ENCODE measurements around the gene FBXO40.

The FBXO40 gene

GRCh38 chr3:121624147-121624899, 31.1 kb downstream of the FBXO40 start:
- DNase-seq, result no peak

- DNase-seq, result no peak
These were observed 33.3 kb downstream of the FBXO40 start for GRCh38 chr3:121626495-121626894.

GRCh38 chr3:121627211-121627610, 34.0 kb downstream of the FBXO40 start:
- no peak for DNase-seq

- no peak for DNase-seq
These were observed 34.4 kb downstream of the FBXO40 start for GRCh38 chr3:121627622-121628021.

DNA sequence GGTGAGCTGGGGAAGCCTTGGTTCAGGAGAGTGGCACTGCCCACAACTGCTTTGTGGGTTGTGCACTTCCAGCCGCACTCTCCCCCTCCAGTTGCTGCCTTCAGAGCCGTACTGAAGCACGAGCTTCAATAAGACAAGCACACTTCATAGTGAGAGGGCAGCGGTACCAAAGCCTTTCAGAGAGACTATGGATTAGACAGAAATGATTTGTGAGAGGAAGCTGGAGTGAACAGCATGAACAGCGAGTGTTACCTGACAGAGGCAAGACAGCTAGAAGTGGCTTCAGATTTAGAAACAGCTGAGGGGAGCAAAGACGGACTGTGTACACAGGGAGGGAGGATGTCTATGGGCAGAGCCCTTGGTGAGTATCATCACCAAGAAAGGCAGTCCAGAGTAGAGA, 36.4 kb downstream of the FBXO40 start:
- no peak for DNase-seq

DNA sequence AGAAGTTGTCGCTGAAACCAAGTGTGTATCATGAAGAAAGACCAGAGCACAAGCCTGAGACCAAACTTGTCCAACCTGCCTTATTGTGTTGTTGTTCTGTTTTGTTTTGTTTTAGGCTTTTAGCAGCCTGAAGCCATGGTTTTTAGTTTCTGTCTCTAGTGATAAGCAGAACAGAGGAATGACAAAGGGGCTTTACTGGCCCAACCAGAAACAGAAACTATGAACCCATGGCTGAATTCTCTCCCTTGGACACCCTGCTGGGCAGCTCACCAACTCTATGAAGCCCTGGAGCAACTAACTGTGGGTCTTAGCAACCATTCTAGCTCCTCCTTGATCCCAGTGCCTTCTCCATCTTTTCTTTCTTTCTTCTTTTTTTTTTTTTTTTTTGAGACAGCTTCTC, 37.2 kb downstream of the FBXO40 start:
- DNase-seq, result no peak

DNA sequence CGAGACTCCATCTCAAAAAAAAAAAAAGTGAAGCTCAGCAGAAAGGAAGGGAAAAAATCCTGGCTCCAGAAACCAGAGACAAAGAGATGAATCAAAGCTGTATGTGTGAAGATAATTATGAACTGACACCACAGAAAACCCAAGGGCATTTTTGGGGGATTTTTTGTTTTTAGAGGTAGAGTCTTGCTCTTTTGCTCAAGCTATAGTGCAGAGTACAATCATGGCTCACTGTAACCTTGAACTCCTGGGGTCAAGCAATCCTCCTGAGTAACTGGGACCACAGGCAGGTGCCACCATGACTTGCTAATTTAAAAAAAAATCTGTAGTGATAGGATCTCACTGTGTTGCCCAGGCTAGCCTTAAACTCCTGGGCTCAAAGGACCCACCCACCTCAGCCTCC, 44.7 kb downstream of the FBXO40 start:
- no peak for DNase-seq

DNA sequence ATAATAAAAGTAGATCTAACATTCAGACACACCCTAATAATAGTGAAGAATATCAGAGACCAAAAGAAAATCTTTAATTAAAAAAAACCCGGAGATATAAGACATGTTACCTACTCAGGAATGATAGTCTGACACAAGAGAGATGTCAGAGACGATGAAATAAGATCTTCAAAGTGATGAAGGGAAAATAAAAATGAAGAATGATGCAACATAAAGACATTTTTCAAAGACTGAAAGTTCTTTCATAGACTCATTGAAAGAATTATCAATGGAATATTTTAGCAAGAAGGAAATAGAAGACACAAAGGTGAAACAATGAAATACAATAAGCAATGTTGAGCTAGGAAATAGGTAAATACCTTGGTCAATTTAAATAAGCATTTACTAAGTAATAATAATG, 47.9 kb downstream of the FBXO40 start:
- DNase-seq, result no peak

DNA sequence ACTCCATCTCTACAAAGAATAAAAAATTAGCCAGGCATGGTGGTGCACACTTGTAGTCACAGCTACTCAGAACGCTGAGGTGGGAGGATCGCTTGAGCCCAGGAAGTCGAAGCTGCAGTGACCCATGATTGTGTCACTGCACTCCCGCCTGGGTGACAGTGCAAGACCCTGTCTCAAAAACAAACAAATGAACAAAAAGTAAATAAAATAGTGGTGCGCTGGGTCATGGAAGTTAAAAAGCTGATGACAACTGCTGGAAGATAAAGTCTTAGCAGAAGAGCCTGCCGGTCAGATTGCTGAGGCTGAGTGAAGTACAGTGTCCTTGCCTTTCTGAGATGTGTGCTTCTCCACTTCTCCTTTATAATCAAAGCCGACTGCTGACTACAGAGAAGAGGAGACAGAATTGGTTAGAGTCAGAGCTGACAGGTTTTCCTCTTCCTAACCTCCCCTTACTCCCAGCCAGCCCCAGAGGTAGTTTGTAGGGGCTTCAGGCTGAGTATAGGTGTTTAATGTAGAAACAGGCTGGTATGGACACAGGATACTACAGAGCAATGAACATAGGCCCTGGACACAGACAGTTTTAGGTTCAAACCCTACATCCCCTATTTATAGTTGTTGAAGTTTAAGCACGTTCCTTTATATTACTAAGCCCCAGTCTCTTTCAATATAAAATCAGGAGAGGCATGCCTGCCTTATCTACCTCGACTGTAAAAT, 49.6 kb downstream of the FBXO40 start:
- no peak for DNase-seq

DNA sequence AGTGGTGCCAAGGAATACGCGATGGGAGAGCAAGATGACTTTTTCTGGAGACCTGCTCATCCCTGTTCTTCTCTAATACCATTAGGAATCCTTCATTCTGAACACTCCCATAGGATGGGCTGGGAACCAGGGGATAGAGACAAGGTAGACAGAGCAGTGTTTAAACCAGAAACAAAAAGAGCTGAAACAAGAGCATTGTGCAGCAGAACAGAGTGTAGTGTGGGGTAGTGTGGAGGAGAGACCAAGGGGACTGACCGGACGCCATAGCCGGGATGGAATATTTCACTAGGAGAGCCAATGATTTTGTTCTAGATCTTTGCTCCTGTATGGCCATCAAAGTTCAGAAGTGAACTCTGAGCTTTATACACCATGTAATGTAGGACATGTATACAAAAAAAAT, 51.9 kb downstream of the FBXO40 start:
- no peak for DNase-seq

DNA sequence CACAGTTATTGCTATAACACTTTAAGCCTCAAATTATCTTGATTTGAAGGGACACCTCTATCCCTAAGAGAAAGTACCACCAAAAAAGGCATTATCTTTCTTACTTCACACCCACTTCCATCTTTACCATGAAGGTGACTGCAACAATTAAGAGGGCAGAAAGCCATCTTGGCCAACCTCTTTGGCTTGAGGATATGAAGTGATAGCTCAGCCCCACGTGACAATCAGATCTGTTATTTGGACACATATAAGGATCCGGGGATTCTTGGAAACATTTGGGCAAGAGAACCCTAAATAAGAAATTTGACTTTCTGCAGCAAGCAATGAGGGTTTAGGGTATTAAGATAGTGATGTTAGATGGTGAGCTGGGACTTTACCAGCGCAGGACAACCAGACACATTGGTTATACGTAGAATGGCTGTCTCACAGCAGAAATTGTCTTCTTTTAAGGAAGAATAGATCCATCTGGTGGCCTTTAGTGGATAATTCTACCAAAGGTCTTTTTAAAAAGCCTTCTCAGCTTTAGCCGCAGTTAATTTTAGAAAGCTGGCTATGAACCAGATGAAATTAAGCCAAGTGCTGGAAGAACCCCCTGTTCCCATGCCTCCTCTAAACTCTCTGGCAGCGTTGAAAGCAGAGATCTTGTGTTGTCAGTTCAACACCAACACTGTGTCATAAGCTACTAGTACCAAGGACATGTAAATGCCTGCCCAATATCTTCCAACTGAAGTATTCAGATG, 55.2 kb downstream of the FBXO40 start:
- DNase-seq, result no peak

GRCh38 chr3:121649645-121650044, 56.5 kb downstream of the FBXO40 start:
- no peak for DNase-seq

DNA sequence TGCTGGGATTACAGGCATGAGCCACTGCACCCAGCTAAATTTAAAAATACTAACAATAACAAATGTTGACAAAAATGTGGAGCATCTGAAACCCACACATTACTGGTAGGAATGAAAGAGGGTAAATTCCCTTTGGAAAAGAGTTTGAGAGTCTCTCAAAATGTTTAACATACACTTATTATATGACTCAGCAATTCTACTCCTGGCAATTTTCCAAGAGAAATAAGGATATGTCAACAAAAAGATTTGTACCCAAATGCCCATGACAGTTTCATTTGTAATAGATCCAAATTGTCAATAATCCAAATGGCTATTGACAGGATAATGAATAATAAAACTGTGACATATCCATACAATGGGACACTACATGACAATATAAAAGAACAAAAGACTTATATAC, 58.5 kb downstream of the FBXO40 start:
- no peak for DNase-seq

- no peak for DNase-seq
These were observed 61.6 kb downstream of the FBXO40 start for GRCh38 chr3:121654493-121655385.

GRCh38 chr3:121658716-121659435, 65.7 kb downstream of the FBXO40 start:
- DNase-seq, result no peak

DNA sequence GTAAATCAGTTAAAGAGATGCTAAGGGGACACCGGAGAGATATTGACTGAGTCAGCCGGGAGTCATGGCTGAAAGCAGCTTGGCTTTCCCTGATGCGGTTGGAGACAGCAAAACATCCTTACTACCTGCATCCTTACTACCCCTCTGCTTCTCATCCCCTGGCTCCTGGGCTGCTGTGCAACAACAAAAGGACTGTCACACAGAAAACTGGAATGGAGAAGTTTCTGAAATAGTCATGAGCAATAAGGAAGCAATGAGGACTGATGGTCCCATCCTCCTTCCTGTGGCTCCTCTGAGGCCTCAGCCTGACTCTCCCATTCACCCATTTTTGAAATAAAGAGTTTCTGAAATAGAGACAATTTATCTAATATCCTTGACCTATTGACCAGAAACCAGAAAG, 66.4 kb downstream of the FBXO40 start:
- DNase-seq, result no peak

- peak; percentile 57 to 70 for DNase-seq
These were observed 67.4 kb downstream of the FBXO40 start, which contains the start of gene HCLS1 for GRCh38 chr3:121660356-121661171. Gene HCLS1 (minus strand): TSS chr3:121660903. CDS start chr3:121658347, 2,556 bp downstream.

DNA sequence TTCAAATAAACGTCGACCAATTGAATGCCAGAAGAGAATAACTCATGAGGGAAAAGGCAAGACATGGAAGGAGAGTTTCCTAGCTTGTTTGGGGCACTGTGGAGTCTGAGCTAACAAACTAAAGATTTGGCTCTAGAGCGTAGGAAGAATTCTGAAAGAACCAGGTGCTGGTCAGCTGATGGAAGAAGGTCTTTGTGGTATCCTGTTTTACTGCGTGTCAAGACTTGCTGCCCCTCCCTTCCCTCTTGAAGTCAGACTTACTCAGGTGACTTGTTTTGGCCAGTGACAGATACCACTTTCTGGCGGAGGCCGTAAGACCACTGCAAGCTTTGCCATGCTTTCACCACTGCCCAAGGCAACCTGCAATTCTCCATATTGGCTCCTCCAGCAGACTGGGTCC, 68.2 kb downstream of the FBXO40 start:
- no peak for DNase-seq

- no peak for DNase-seq
These were observed 69.6 kb downstream of the FBXO40 start for GRCh38 chr3:121662742-121663141.

DNA sequence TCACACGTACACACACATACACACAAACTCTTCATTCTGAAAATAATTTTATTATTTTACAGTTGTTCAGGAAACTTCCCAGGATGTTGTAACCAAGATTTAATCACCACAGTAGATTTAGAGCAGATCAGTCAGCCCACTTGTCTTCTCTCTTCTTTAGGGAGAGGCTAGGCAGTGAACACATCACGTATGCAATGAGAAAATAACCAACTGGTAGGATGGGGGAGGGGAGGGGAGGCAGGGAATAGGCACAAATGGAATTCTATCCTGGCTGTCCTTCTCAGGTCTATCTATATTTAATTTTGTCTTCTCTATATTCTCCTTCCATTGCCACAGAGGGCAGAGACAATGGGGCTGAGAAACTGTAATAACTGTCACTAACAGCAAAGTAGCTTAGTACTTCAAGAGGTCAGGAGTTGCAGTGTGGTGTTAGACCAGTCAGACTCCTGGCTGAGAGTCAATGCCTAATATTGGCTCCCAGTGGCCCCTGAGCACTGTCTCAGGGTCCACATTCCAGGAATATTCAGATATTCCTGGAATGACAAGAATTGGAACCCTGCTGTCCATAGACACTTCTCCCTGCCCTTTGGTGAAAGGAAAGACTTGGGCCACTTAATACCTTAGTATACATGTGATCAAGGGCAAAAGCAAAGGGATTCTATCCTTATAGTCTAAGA, 70.1 kb downstream of the FBXO40 start:
- DNase-seq, result no peak

Data from stimulated activated CD4-positive, alpha-beta T cell treated with anti-CD3 and anti-CD28 coated beads, Interleukin-4, amount 100 ng/mL, for 4 hours (primary cell).